GM12878 (cell line): ENCODE data around the gene BIRC5. TPM values are rescaled to one million over a fixed set of nuclear protein-coding genes. Genes with fewer than 3 reads are reported as not detected.

Source experiments
- ATAC-seq: fragments of 200-7000 bp; cut with Tn5 transposase; 3 replicates; pipeline ENCODE4 v1.9.1; 2020; ENCODE audit warnings: mild to moderate bottlenecking, moderate library complexity
- BruUV-seq: library from RNA; stranded (reverse); fragments of 400-500 nt; replicated peaks from 2 replicates; lab custom pipeline; 2021; lab: Mats Ljungman, UMichigan
- CTCF ChIA-PET: fragments of 300-600 bp; sonication (Branson Sonifier 250); formaldehyde crosslinking; extraction: SDS; loops from one replicate; lab custom pipeline; 2021; ENCODE audit warnings: inconsistent platforms; lab: Yijun Ruan, JAX
- POLR2A ChIA-PET: fragments of 350-600 bp; formaldehyde crosslinking; extraction: SDS; loops from one replicate; lab custom pipeline; 2021; ENCODE audit warnings: inconsistent platforms; lab: Charles Lee
- RAD21 ChIA-PET: fragments of 300-600 bp; sonication (Branson Sonifier 250); formaldehyde crosslinking; loops from one replicate; lab custom pipeline; 2023; ENCODE audit warnings: antibody characterized with exemption; ENCODE audit not compliant: unreplicated experiment; lab: Charles Lee
- SMC1A ChIA-PET: fragments of 300-600 bp; sonication (Branson Sonifier 250); formaldehyde crosslinking; loops from one replicate; lab custom pipeline; 2023; ENCODE audit not compliant: unreplicated experiment, uncharacterized antibody; lab: Charles Lee
- DNase-seq: peaks from one replicate; pipeline ENCODE4 v3.0.0-alpha.2; 2011; ENCODE audit warnings: low read depth, low spot score
- FAIRE-seq: peaks from 3 replicates; lab custom pipeline; 2011; peaks lifted over from hg19 to GRCh38; lab: Jason Lieb, UNC
- H2AFZ ChIP-seq: 2 replicates; pipeline ENCODE4 v1.6.0; 2011; ENCODE audit warnings: low read depth, low read length, control low read depth; ENCODE audit not compliant: control insufficient read depth
- H3K27ac ChIP-seq: 2 replicates; pipeline ENCODE4 v1.5.1; 2011; ENCODE audit warnings: control low read depth; ENCODE audit not compliant: control insufficient read depth, insufficient read depth
- H3K27me3 ChIP-seq, 2 experiments: replicated peaks in 1 of 2; 2 replicates each; pipeline versions ENCODE4 v1.6.0 to v1.6.1; 2011; ENCODE audit warnings: low read length in 1 of 2; ENCODE audit not compliant: control insufficient read depth in 2 of 2, insufficient read depth in 2 of 2
- H3K36me3 ChIP-seq, 2 experiments: 2 replicates each; pipeline ENCODE4 v1.5.1; 2011; ENCODE audit warnings: low read length in 1 of 2; ENCODE audit not compliant: control insufficient read depth in 2 of 2, insufficient read depth in 2 of 2
- H3K4me1 ChIP-seq: 2 replicates; pipeline ENCODE4 v1.6.1; 2011; ENCODE audit warnings: mild to moderate bottlenecking, low read length, moderate library complexity, mixed read lengths; ENCODE audit not compliant: control insufficient read depth, insufficient read depth
- H3K4me2 ChIP-seq: 2 replicates; pipeline ENCODE4 v1.6.0; 2011; ENCODE audit warnings: control low read depth; ENCODE audit not compliant: control insufficient read depth, insufficient read depth
- H3K4me3 ChIP-seq: fragments of 200-600 bp; sonication (generic); 2 replicates; pipeline ENCODE4 v1.5.1; 2016
- H3K79me2 ChIP-seq: 2 replicates; pipeline ENCODE4 v1.6.0; 2011; ENCODE audit warnings: low read length; ENCODE audit not compliant: control insufficient read depth, insufficient read depth
- H3K9ac ChIP-seq: 2 replicates; pipeline ENCODE4 v1.8.0; 2011; ENCODE audit warnings: low read length, control low read depth, mixed read lengths; ENCODE audit not compliant: control insufficient read depth, insufficient read depth
- H3K9me3 ChIP-seq: replicated peaks from 3 replicates; pipeline ENCODE4 v1.5.1; 2011; ENCODE audit warnings: mild to moderate bottlenecking, low read length; ENCODE audit not compliant: control insufficient read depth, insufficient read depth
- H4K20me1 ChIP-seq: 2 replicates; pipeline ENCODE4 v1.6.0; 2011; ENCODE audit not compliant: control insufficient read depth, insufficient read depth
- ASH2L ChIP-seq: fragments of 300-600, 200-600 bp; sonication (generic); IDR thresholded peaks from 2 replicates; pipeline ENCODE4 v1.6.1; 2017; ENCODE audit warnings: low read depth, mild to moderate bottlenecking, borderline replicate concordance
- CBX5 ChIP-seq: sonication (generic); IDR thresholded peaks from 2 replicates; pipeline ENCODE4 v1.6.1; 2016; ENCODE audit warnings: low read depth, moderate library complexity, mild to moderate bottlenecking, inconsistent platforms
- CEBPB ChIP-seq, 2 experiments: fragments of 150-350 bp in 1 of 2; IDR thresholded peaks; 2 replicates each; pipeline ENCODE4 v1.6.1; 2012 to 2014; ENCODE audit warnings: low read depth in 2 of 2, low read length in 2 of 2, borderline replicate concordance in 1 of 2, inconsistent platforms in 1 of 2
- GABPA ChIP-seq: IDR thresholded peaks from 2 replicates; pipeline ENCODE4 v1.6.1; 2014; ENCODE audit warnings: antibody characterized with exemption, low read depth, mild to moderate bottlenecking, inconsistent platforms
- GATAD2B ChIP-seq: fragments of 450-650 bp; conservative IDR thresholded peaks from 2 replicates; pipeline ENCODE4 v1.6.1; 2017; ENCODE audit warnings: low read depth, mild to moderate bottlenecking, moderate library complexity
- IKZF1 ChIP-seq: fragments of 450-650 bp; conservative IDR thresholded peaks from 2 replicates; pipeline ENCODE4 v1.6.1; 2017; ENCODE audit warnings: antibody characterized with exemption, mild to moderate bottlenecking
- MTA3 ChIP-seq: IDR thresholded peaks from 2 replicates; pipeline ENCODE4 v1.6.1; 2012; ENCODE audit warnings: low read length, inconsistent platforms, borderline replicate concordance
- MYB ChIP-seq: fragments of 150-350 bp; IDR thresholded peaks from 2 replicates; pipeline ENCODE4 v1.6.1; 2014; ENCODE audit warnings: mild to moderate bottlenecking, low read depth, low read length, borderline replicate concordance
- NRF1 ChIP-seq: conservative IDR thresholded peaks from 2 replicates; pipeline ENCODE4 v1.6.1; 2011; ENCODE audit warnings: mild to moderate bottlenecking, low read depth, low read length, improper control_type of control experiment
- RAD21 ChIP-seq: IDR thresholded peaks from 2 replicates; pipeline ENCODE4 v1.6.1; 2011; ENCODE audit warnings: mild to moderate bottlenecking, low read depth, low read length, moderate library complexity; ENCODE audit not compliant: insufficient read depth
- RFX5 ChIP-seq: IDR thresholded peaks from 2 replicates; pipeline ENCODE4 v1.6.1; 2011; ENCODE audit warnings: low read depth, low read length, improper control_type of control experiment
- RUNX3 ChIP-seq: IDR thresholded peaks from 2 replicates; pipeline ENCODE4 v1.6.1; 2012; ENCODE audit warnings: low read length, inconsistent platforms
- SMC3 ChIP-seq: IDR thresholded peaks from 2 replicates; pipeline ENCODE4 v1.6.1; 2011; ENCODE audit warnings: low read length, improper control_type of control experiment, borderline replicate concordance
- SP1 ChIP-seq: IDR thresholded peaks from one replicate; pipeline ENCODE4 v1.6.1; 2011; ENCODE audit warnings: low read depth, low read length
- TARDBP ChIP-seq: IDR thresholded peaks from 2 replicates; pipeline ENCODE4 v1.6.1; 2016; ENCODE audit warnings: borderline replicate concordance
- YY1 ChIP-seq: IDR thresholded peaks from 2 replicates; pipeline ENCODE4 v1.6.1; 2011; ENCODE audit warnings: low read depth, mild to moderate bottlenecking, low read length
- WGBS: methylation state at CpG from one replicate; pipeline ENCODE4 v1.1.6; 2016; ENCODE audit warnings: low lambda C conversion rate; ENCODE audit not compliant: insufficient replicate concordance, insufficient coverage; ENCODE audit errors: missing lambda C conversion rate; 5-methylcytosine and 5-hydroxymethylcytosine counted together
- in situ Hi-C: fragments of 300-500 bp; cut with MboI; formaldehyde crosslinking; loops from 9 replicates; pipeline ENCODE4 v1.14.3; 2018; ENCODE audit warnings: mixed read lengths
- intact Hi-C: fragments of 100-400 bp; cut with micrococcal nuclease; formaldehyde crosslinking; loops from one replicate; pipeline ENCODE4 v1.14.2; 2022; ENCODE audit not compliant: unreplicated experiment
- polyA plus RNA-seq, 11 experiments: library from polyadenylated mRNA; depleted of rRNA in 4 of 11; unstranded in 6 of 11; stranded (reverse) in 5 of 11; fragments of >200 nt; fragmentation: Nextera tagmentation in 4 of 11; fragmentation: Illumina TruSeq in 1 of 11; extraction: Ambion mirVana in 4 of 11; extraction: Trizol in 1 of 11; gene quantifications; 1 replicate in 1 of 11; 2 replicates in 10 of 11; pipeline versions ENCODE4 v1.2.1 to v1.2.3, GENCODE V29; 2011 to 2016; ENCODE audit warnings: inconsistent platforms in 2 of 11, missing spikeins in 2 of 11, low read depth in 1 of 11
- total RNA-seq, 4 experiments: library from RNA; depleted of rRNA in 3 of 4; stranded (reverse); fragments of >200 nt in 3 of 4; fragmentation: Illumina TruSeq in 1 of 4; extraction: Trizol in 1 of 4; gene quantifications; 2 replicates each; pipeline versions ENCODE4 v1.2.1 to v1.2.3, GENCODE V29; 2013 to 2021
- TF ChIP-seq, protein P1 (sequence below): fragments of 450-650 bp; IDR thresholded peaks from 2 replicates; pipeline ENCODE4 v1.6.1; 2016; ENCODE audit warnings: mild to moderate bottlenecking
- TF ChIP-seq, protein P2 (sequence below): IDR thresholded peaks from 2 replicates; pipeline ENCODE4 v1.6.1; 2011; ENCODE audit warnings: borderline replicate concordance, low read depth, mild to moderate bottlenecking, moderate library complexity, low read length; ENCODE audit not compliant: insufficient read depth, poor library complexity, severe bottlenecking
- TF ChIP-seq, protein P3 (sequence below): fragments of 450-650 bp; IDR thresholded peaks from 2 replicates; pipeline ENCODE4 v1.6.1; 2017; ENCODE audit warnings: borderline replicate concordance

The BIRC5 gene
- total and polyA plus RNA-seq, 10 of the 15 experiments (the other 5 are each of a cell fraction or from before 2014, with no cell fraction given): 41.0 to 175 (median 90.8) TPM

- ChIA-PET SMC1A (interaction anchor here (1.0 to 2.0 kb wide), 7 partner anchors 10 to 168 kb away, joined by 3 to 8 read pairs (median 4); no protein-coding TSS in a partner anchor), CTCF (interaction anchor here (0.8 to 3.7 kb wide), 11 partner anchors 11 to 167 kb away, joined by 3 to 54 read pairs (median 4); partner anchors contain the start of gene TMC6), RAD21 (interaction anchor here (0.7 to 2.1 kb wide), 6 partner anchors 11 to 167 kb away, joined by 3 to 10 read pairs (median 7); no protein-coding TSS in a partner anchor), POLR2A (interaction anchor here (0.5 to 3.5 kb wide), 13 partner anchors 10 to 577 kb away, joined by 3 to 19 read pairs (median 5); partner anchors contain the start of gene TMC8)
- H3K4me2 ChIP-seq: peak within 1 kb of the TSS; percentile 93
- peak within 1 kb of the TSS; percentile 96 for H3K4me3 ChIP-seq
- peak; percentile 80 for FAIRE-seq
- H3K9me3 ChIP-seq: no peaks in the 10 kb centered on the region
- in situ Hi-C loops (no loop called here), intact Hi-C loops (loop anchor here (2.0 to 5.0 kb wide), 2 partner anchors 28 to 65 kb away; partner anchors contain the start of gene BIRC5)
- no peaks in the 10 kb centered on the region for H3K27me3 ChIP-seq
- H3K36me3 ChIP-seq: peaks cover 3 to 9% of the 10 kb centered on the region in 2 experiments; a peak in 3 of 4 replicates
- peak within 1 kb of the TSS; percentile 72; the same call in 1 of the 2 replicates for H3K9ac ChIP-seq
- peak within 1 kb of the TSS; percentile 75 for H2AFZ ChIP-seq
- DNase-seq: peak; percentile 87
- H4K20me1 ChIP-seq: no peaks in the 10 kb centered on the region
- no TSS peak for BruUV-seq
- peak within 1 kb of the TSS; percentile 71 for H3K27ac ChIP-seq
- peaks cover 5% of the 10 kb centered on the region; the same call in 1 of the 2 replicates for H3K4me1 ChIP-seq
- 1% methylated on average over 56 of the region's 57 CpGs for WGBS
- ATAC-seq: peak; percentile 95
- H3K79me2 ChIP-seq: peaks cover 44% of the 10 kb centered on the region
- peak; percentile 58; the same call in 1 of the 2 replicates for TF ChIP-seq RFX5
- no peak for TF ChIP-seq CEBPB (IDR thresholded peaks at IDR 0.05; ENCODE audit: borderline replicate concordance in 1 of 2, low read depth in 2 of 2, low read length in 2 of 2)
- TF ChIP-seq RUNX3: peak; percentile 72
- TF ChIP-seq TARDBP: no peak
- peak; percentile 98 for TF ChIP-seq IKZF1
- TF ChIP-seq CBX5: no peak
- peak; percentile 94 for TF ChIP-seq SP1
- TF ChIP-seq, protein P1, sequence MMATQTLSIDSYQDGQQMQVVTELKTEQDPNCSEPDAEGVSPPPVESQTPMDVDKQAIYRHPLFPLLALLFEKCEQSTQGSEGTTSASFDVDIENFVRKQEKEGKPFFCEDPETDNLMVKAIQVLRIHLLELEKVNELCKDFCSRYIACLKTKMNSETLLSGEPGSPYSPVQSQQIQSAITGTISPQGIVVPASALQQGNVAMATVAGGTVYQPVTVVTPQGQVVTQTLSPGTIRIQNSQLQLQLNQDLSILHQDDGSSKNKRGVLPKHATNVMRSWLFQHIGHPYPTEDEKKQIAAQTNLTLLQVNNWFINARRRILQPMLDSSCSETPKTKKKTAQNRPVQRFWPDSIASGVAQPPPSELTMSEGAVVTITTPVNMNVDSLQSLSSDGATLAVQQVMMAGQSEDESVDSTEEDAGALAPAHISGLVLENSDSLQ: peak; percentile 85
- no peak for TF ChIP-seq RAD21
- TF ChIP-seq GABPA: no peak
- TF ChIP-seq YY1: peak; percentile 96
- TF ChIP-seq, protein P2, sequence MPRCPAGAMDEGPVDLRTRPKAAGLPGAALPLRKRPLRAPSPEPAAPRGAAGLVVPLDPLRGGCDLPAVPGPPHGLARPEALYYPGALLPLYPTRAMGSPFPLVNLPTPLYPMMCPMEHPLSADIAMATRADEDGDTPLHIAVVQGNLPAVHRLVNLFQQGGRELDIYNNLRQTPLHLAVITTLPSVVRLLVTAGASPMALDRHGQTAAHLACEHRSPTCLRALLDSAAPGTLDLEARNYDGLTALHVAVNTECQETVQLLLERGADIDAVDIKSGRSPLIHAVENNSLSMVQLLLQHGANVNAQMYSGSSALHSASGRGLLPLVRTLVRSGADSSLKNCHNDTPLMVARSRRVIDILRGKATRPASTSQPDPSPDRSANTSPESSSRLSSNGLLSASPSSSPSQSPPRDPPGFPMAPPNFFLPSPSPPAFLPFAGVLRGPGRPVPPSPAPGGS: no peak
- TF ChIP-seq NRF1: no peak
- no peak for TF ChIP-seq MYB
- TF ChIP-seq SMC3: no peak; the same call in 1 of the 2 replicates
- no peak for TF ChIP-seq ASH2L
- peak; percentile 81 for TF ChIP-seq GATAD2B
- TF ChIP-seq, protein P3, sequence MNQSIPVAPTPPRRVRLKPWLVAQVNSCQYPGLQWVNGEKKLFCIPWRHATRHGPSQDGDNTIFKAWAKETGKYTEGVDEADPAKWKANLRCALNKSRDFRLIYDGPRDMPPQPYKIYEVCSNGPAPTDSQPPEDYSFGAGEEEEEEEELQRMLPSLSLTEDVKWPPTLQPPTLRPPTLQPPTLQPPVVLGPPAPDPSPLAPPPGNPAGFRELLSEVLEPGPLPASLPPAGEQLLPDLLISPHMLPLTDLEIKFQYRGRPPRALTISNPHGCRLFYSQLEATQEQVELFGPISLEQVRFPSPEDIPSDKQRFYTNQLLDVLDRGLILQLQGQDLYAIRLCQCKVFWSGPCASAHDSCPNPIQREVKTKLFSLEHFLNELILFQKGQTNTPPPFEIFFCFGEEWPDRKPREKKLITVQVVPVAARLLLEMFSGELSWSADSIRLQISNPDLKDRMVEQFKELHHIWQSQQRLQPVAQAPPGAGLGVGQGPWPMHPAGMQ: no peak
- TF ChIP-seq MTA3: no peak
Measured at GRCh38 chr17:78186692-78187595, 27.1 kb upstream of the BIRC5 start, which contains the start of the genes AFMID and TK1. TSS of gene AFMID (plus strand) at chr17:78187362. CDS start at chr17:78187371, 9 bp downstream. TSS of gene TK1 (minus strand) at chr17:78187052. CDS start at chr17:78186994, 58 bp downstream.
